ENCODE measurements around the gene XDH. TPM values are rescaled to one million over a fixed set of nuclear protein-coding genes. Genes with fewer than 3 reads are reported as not detected.

The XDH gene
- total RNA-seq, 1 donor from 2014 or later: 7.5 TPM

DNA sequence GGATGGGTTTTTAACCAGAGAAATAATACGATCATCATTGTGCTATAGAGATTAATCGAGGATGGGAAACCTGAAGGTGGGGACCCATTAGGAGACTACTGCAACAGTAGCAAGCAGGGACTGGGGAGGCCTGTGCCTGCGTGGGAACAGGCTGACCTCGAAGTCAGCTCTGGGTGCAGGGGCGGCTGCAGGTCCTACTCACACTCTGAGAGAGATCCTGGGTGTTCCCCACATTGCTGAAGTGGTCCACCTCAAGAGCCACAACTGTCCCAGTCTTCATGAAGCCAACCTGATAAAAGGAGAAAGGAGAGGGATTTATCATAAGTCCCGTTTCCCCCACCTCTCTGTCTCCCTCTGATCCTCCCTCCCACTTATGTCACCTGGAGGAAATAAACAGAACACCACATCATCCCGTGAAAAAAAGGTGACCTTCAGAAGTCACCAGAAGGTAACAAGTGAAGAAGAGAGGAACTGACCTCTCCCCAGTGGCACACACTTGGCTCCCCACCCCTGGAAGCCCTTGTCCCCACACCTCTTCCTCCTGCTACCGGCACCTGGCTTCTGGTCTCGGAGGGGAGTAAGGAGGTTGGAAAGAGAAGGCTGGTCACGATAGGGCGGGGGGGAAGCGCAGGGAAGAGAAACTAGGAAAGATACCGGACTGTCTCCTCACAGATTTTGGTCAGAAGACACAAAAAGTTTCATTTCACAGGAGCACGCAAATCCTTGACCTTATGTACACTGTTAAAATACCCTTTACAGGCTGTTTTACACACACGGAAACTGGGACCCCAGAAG is 50.4 kb downstream of the XDH start:
- Histone ChIP-seq H3K9ac (no peak overlapping the region), H3K79me2 (ENCODE audit: low read depth) (no peaks in the 10 kb centered on the region), H3K36me3 (no peaks in the 10 kb centered on the region), H3K27me3 (no peaks in the 10 kb centered on the region), H3K27ac (no peak overlapping the region), H3K4me1 (no peaks in the 10 kb centered on the region), H3K4me3 (no peak overlapping the region), H3F3A (ENCODE audit: low read depth) (no peaks in the 10 kb centered on the region), H3K9me3 (ENCODE audit: low read depth) (no peaks in the 10 kb centered on the region), H4K20me1 (ENCODE audit: low read depth) (no peaks in the 10 kb centered on the region), H2AFZ (replicated peaks) (no peak overlapping the region), H3K4me2 (no peak overlapping the region)
- no peaks in the 10 kb centered on the region for H3K36me3 Mint-ChIP-seq
- TF ChIP-seq EZH2phosphoT487 (IDR thresholded peaks at IDR 0.05) (no peak), EZH2 (IDR thresholded peaks at IDR 0.05) (no peak)
- TF ChIP-seq, protein P1, sequence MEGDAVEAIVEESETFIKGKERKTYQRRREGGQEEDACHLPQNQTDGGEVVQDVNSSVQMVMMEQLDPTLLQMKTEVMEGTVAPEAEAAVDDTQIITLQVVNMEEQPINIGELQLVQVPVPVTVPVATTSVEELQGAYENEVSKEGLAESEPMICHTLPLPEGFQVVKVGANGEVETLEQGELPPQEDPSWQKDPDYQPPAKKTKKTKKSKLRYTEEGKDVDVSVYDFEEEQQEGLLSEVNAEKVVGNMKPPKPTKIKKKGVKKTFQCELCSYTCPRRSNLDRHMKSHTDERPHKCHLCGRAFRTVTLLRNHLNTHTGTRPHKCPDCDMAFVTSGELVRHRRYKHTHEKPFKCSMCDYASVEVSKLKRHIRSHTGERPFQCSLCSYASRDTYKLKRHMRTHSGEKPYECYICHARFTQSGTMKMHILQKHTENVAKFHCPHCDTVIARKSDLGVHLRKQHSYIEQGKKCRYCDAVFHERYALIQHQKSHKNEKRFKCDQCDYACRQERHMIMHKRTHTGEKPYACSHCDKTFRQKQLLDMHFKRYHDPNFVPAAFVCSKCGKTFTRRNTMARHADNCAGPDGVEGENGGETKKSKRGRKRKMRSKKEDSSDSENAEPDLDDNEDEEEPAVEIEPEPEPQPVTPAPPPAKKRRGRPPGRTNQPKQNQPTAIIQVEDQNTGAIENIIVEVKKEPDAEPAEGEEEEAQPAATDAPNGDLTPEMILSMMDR (IDR thresholded peaks at IDR 0.05): no peak
- no peak for DNase-seq (ENCODE audit: low spot score)
- H3K9me3 Mint-ChIP-seq: no peaks in the 10 kb centered on the region
- H3K4me1 Mint-ChIP-seq: no peaks in the 10 kb centered on the region
- H3K27me3 Mint-ChIP-seq (ENCODE audit: insufficient read depth, low read depth): peaks cover 3% of the 10 kb centered on the region
- H3K27ac Mint-ChIP-seq: no peak overlapping the region
- H3K4me3 Mint-ChIP-seq: no peak overlapping the region

- Histone ChIP-seq H3K9me3 (ENCODE audit: low read depth) (no peaks in the 10 kb centered on the region), H3K4me2 (no peak overlapping the region), H4K20me1 (ENCODE audit: low read depth) (no peaks in the 10 kb centered on the region), H3K4me3 (no peak overlapping the region), H3K36me3 (no peaks in the 10 kb centered on the region), H3K4me1 (no peaks in the 10 kb centered on the region), H3F3A (ENCODE audit: low read depth) (no peaks in the 10 kb centered on the region), H3K27ac (no peak overlapping the region), H3K79me2 (ENCODE audit: low read depth) (no peaks in the 10 kb centered on the region), H3K9ac (no peak overlapping the region), H3K27me3 (no peaks in the 10 kb centered on the region), H2AFZ (replicated peaks) (no peak overlapping the region)
- Mint-ChIP-seq H3K4me1 (no peaks in the 10 kb centered on the region), H3K27ac (no peak overlapping the region), H3K4me3 (no peak overlapping the region), H3K9me3 (no peaks in the 10 kb centered on the region), H3K27me3 (ENCODE audit: insufficient read depth, low read depth) (peaks cover 5% of the 10 kb centered on the region), H3K36me3 (no peaks in the 10 kb centered on the region)
- DNase-seq (ENCODE audit: low spot score): no peak
- no peak for TF ChIP-seq EZH2 (IDR thresholded peaks at IDR 0.05)
- TF ChIP-seq, protein P1 (IDR thresholded peaks at IDR 0.05): no peak
- no peak for TF ChIP-seq EZH2phosphoT487 (IDR thresholded peaks at IDR 0.05)
Observed at GRCh38 chr2:31362581-31362980, 52.0 kb downstream of the XDH start.

- Mint-ChIP-seq H3K4me1 (no peaks in the 10 kb centered on the region), H3K9me3 (no peaks in the 10 kb centered on the region)
- no peak for DNase-seq (ENCODE audit: low spot score)
Observed at GRCh38 chr2:31359229-31359628, 55.3 kb downstream of the XDH start.

More at GRCh38 chr2:31359229-31359628, 55.3 kb downstream of the XDH start:
- Histone ChIP-seq H3K4me2 (no peak overlapping the region), H2AFZ (replicated peaks) (no peak overlapping the region), H3K4me1 (no peaks in the 10 kb centered on the region), H3K27ac (no peak overlapping the region), H4K20me1 (ENCODE audit: low read depth) (no peaks in the 10 kb centered on the region), H3F3A (ENCODE audit: low read depth) (no peaks in the 10 kb centered on the region), H3K4me3 (no peak overlapping the region), H3K79me2 (ENCODE audit: low read depth) (no peaks in the 10 kb centered on the region), H3K36me3 (no peaks in the 10 kb centered on the region), H3K9me3 (ENCODE audit: low read depth) (no peaks in the 10 kb centered on the region), H3K9ac (no peak overlapping the region), H3K27me3 (no peaks in the 10 kb centered on the region)
- TF ChIP-seq, protein P1 (IDR thresholded peaks at IDR 0.05): no peak
- no peak for TF ChIP-seq EZH2phosphoT487 (IDR thresholded peaks at IDR 0.05)
- no peak for TF ChIP-seq EZH2 (IDR thresholded peaks at IDR 0.05)
- no peaks in the 10 kb centered on the region for H3K36me3 Mint-ChIP-seq
- peaks cover 2% of the 10 kb centered on the region for H3K27me3 Mint-ChIP-seq (ENCODE audit: insufficient read depth, low read depth)
- H3K4me3 Mint-ChIP-seq: no peak overlapping the region
- no peak overlapping the region for H3K27ac Mint-ChIP-seq
